ENCODE results near the gene TMEM53. TPM values are rescaled to one million over a fixed set of nuclear protein-coding genes. Genes with fewer than 3 reads are reported as not detected.
A peak's percentile ranks its signal among the peaks of the same experiment; 100 is the strongest.

The TMEM53 gene
- total RNA-seq, 1 experiment from 2014 or later: 9.3 TPM

DNA sequence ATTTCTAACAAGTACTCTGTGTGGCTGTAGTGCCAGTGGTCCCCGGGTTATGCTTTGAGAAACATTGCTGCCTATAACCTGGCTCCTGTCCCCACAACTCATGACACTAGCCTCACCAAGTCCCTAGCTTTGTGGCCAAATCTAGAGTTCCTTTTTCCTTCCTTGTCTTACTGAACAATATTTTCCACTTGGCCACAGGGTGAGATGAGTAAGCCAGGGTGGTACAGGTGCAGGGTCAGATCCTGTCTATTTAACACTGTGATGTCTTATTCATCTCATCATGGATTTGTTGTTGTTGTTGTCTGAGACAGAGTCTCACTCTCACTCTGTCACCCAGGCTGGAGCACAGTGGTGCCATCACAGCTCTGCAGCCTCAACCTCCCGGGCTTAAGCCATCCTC, 18.9 kb upstream of the TMEM53 start:
- Histone ChIP-seq H3K9me2 (replicated peaks; ENCODE audit: low read length) (no peaks in the 10 kb centered on the region), H3K27ac (ENCODE audit: low read length) (no peak overlapping the region), H3K4me3 (ENCODE audit: low read length) (no peak overlapping the region), H2AFZ (ENCODE audit: low read length) (no peak overlapping the region), H3K4me1 (ENCODE audit: insufficient read depth, low read length) (peaks cover 14% of the 10 kb centered on the region; the same call in 1 of the 2 replicates), H3K9ac (ENCODE audit: low read length) (no peak overlapping the region), H3K4me2 (ENCODE audit: low read length) (no peak overlapping the region), H4K20me1 (ENCODE audit: low read length) (no peaks in the 10 kb centered on the region), H3K27me3 (ENCODE audit: low read length) (no peaks in the 10 kb centered on the region), H3F3A (ENCODE audit: low read length, unreplicated experiment) (no peaks in the 10 kb centered on the region), H3K9me3 (ENCODE audit: low read length) (no peaks in the 10 kb centered on the region), H3K36me3 (ENCODE audit: low read depth, low read length) (no peaks in the 10 kb centered on the region), H3K79me2 (ENCODE audit: low read length) (no peaks in the 10 kb centered on the region)
- ATAC-seq: no peak; the same call in 1 of the 2 replicates
- intact Hi-C loops (cut with micrococcal nuclease): no loop called here
- TF ChIP-seq EZH2 (IDR thresholded peaks at IDR 0.05; ENCODE audit: low read length, unreplicated experiment): no peak
- TF ChIP-seq EZH2phosphoT487 (IDR thresholded peaks at IDR 0.05; ENCODE audit: borderline replicate concordance, low read length): no peak
- TF ChIP-seq, protein P1, sequence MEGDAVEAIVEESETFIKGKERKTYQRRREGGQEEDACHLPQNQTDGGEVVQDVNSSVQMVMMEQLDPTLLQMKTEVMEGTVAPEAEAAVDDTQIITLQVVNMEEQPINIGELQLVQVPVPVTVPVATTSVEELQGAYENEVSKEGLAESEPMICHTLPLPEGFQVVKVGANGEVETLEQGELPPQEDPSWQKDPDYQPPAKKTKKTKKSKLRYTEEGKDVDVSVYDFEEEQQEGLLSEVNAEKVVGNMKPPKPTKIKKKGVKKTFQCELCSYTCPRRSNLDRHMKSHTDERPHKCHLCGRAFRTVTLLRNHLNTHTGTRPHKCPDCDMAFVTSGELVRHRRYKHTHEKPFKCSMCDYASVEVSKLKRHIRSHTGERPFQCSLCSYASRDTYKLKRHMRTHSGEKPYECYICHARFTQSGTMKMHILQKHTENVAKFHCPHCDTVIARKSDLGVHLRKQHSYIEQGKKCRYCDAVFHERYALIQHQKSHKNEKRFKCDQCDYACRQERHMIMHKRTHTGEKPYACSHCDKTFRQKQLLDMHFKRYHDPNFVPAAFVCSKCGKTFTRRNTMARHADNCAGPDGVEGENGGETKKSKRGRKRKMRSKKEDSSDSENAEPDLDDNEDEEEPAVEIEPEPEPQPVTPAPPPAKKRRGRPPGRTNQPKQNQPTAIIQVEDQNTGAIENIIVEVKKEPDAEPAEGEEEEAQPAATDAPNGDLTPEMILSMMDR (conservative IDR thresholded peaks at IDR 0.05; ENCODE audit: low read depth, low read length): no peak
- ChIA-PET POLR2A (ENCODE audit: unreplicated experiment) (no interaction called here), CTCF (no interaction called here)
- no TSS peak for BruUV-seq (replicated peaks)
- peak; percentile 26 for DNase-seq

DNA sequence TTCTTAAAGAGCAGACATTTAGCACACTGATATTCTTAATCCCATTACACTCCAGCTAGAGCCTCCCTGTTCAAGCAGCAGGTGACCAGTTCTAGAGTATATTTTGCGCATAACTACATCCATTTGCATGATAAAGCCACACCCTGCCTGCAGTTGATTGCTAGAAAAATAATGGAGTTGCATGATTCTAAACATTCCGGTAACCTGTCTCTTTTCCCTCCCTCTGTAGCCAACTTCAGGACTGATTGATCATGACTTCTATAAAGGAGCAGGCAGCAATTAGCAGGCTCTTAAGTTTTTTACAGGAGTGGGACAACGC, 15.1 kb upstream of the TMEM53 start:
- ChIA-PET CTCF (no interaction called here), POLR2A (ENCODE audit: unreplicated experiment) (interaction anchor here (0.6 kb wide), 1 partner anchor 13 kb away, joined by 3 read pairs; no protein-coding TSS in a partner anchor)
- no peak overlapping the region for H3K4me2 ChIP-seq (ENCODE audit: low read length)
- H2AFZ ChIP-seq (ENCODE audit: low read length): no peak overlapping the region
- intact Hi-C loops (cut with micrococcal nuclease): no loop called here
- ATAC-seq: no peak
- H3K4me3 ChIP-seq (ENCODE audit: low read length): no peak overlapping the region
- BruUV-seq (replicated peaks): no TSS peak
- H3K9me3 ChIP-seq (ENCODE audit: low read length): no peaks in the 10 kb centered on the region
- H3K9me2 ChIP-seq (replicated peaks; ENCODE audit: low read length): no peaks in the 10 kb centered on the region
- no peak overlapping the region for H3K9ac ChIP-seq (ENCODE audit: low read length)
- H3K27ac ChIP-seq (ENCODE audit: low read length): no peak overlapping the region
- no peaks in the 10 kb centered on the region for H3K36me3 ChIP-seq (ENCODE audit: low read depth, low read length)
- H4K20me1 ChIP-seq (ENCODE audit: low read length): no peaks in the 10 kb centered on the region
- no peaks in the 10 kb centered on the region for H3K79me2 ChIP-seq (ENCODE audit: low read length)
- peaks cover 9% of the 10 kb centered on the region; the same call in 1 of the 2 replicates for H3K4me1 ChIP-seq (ENCODE audit: insufficient read depth, low read length)
- no peak for DNase-seq
- TF ChIP-seq, protein P1 (conservative IDR thresholded peaks at IDR 0.05; ENCODE audit: low read depth, low read length): no peak
- no peak for TF ChIP-seq EZH2phosphoT487 (IDR thresholded peaks at IDR 0.05; ENCODE audit: borderline replicate concordance, low read length)
- TF ChIP-seq EZH2 (IDR thresholded peaks at IDR 0.05; ENCODE audit: low read length, unreplicated experiment): no peak
- H3F3A ChIP-seq (ENCODE audit: low read length, unreplicated experiment): no peaks in the 10 kb centered on the region
- H3K27me3 ChIP-seq (ENCODE audit: low read length): no peaks in the 10 kb centered on the region

DNA sequence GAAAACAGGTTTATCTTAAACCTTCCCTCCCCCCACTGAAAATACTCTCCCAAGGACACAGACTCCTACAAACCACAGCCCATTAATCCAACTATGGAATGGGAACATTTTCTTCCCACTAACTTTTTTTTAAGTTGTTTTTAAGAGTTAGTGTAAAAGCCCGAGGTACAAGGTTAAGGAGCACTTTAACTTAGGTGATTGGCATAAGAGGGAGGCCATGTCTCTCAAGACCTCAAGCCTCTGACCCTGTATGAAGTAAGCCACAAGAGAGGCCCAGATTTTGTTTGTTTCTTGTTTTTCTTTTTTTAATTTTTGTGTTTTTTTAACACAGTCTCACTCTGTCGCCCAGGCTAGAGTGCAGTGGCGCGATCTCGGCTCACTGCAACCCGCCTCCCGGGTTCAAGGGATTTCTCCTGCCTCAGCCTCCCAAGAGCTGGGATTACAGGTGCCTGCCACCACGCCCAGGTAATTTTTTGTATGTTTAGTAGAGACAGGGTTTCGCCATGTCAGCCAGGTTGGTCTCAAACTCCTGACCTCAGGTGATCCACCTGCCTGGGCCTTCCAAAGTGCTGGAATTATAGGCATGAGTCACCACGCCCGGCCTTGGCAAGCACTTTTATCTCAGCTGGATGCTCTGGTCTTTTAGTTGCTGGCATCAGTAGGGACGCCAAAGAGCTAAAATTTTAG, 14.6 kb upstream of the TMEM53 start:
- intact Hi-C loops (cut with micrococcal nuclease): no loop called here
- no peak overlapping the region for H3K4me3 ChIP-seq (ENCODE audit: low read length)
- H3K27ac ChIP-seq (ENCODE audit: low read length): no peak overlapping the region
- no peaks in the 10 kb centered on the region for H3K27me3 ChIP-seq (ENCODE audit: low read length)
- no peaks in the 10 kb centered on the region for H3K9me2 ChIP-seq (replicated peaks; ENCODE audit: low read length)
- H3K79me2 ChIP-seq (ENCODE audit: low read length): no peaks in the 10 kb centered on the region
- no peak overlapping the region for H2AFZ ChIP-seq (ENCODE audit: low read length)
- H3K4me2 ChIP-seq (ENCODE audit: low read length): no peak overlapping the region
- no peaks in the 10 kb centered on the region for H4K20me1 ChIP-seq (ENCODE audit: low read length)
- DNase-seq: peak; percentile 63
- TF ChIP-seq EZH2 (IDR thresholded peaks at IDR 0.05; ENCODE audit: low read length, unreplicated experiment): no peak
- TF ChIP-seq EZH2phosphoT487 (IDR thresholded peaks at IDR 0.05; ENCODE audit: borderline replicate concordance, low read length): no peak
- TF ChIP-seq, protein P1 (conservative IDR thresholded peaks at IDR 0.05; ENCODE audit: low read depth, low read length): no peak
- BruUV-seq (replicated peaks): no TSS peak
- H3K9ac ChIP-seq (ENCODE audit: low read length): no peak overlapping the region
- no peaks in the 10 kb centered on the region for H3K9me3 ChIP-seq (ENCODE audit: low read length)
- ChIA-PET CTCF (no interaction called here), POLR2A (ENCODE audit: unreplicated experiment) (interaction anchor here (0.6 kb wide), 1 partner anchor 12 kb away, joined by 3 read pairs; no protein-coding TSS in a partner anchor)
- peaks cover 9% of the 10 kb centered on the region; the same call in 1 of the 2 replicates for H3K4me1 ChIP-seq (ENCODE audit: insufficient read depth, low read length)
- H3F3A ChIP-seq (ENCODE audit: low read length, unreplicated experiment): no peaks in the 10 kb centered on the region
- no peaks in the 10 kb centered on the region for H3K36me3 ChIP-seq (ENCODE audit: low read depth, low read length)
- no peak for ATAC-seq
